ENCODE measurements around the gene SHC3. TPM values are rescaled to one million over a fixed set of nuclear protein-coding genes. Genes with fewer than 3 reads are reported as not detected.

SHC3 gene
- total RNA-seq, 1 experiment from 2014 or later = 0.66 TPM

DNA sequence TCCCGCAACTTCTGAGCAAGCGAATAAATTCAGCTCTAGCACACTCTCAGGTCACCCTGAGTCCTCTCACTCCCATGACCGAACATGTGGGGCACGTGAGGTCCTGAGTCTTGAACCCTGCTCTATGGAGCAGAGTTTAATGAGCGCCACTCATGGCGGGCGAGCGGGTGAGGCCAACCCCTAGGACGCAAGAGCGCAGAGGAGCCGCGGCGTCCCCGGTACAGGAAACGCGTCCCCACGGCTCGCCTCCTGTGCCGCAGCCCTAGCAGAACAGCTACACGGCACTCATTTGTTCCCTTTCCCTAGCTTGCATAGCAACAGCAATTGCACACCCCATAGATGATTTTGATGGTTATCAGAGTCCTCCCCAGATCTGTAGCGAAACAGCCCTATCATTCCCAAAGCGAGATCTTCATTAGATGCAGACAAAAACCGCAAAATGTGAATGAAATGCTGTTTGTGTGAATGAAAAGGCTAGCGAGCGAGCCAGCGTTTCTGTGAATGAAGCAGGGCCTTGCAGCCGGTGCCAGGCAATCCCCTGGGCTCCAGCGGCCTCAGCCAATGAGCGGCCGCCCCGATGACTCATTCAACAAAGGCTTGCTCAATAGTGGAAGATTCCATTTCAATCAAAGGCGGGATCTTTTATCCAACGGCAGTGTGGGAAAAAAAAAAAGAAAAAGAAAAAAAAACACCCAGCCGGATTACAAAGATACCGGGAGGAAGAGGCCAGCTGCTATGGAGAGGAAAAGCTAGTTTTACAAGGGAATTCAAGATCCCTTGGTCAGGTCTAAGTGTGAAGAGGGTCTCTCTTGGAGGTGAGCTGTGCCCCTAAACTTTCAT, 1.5 kb upstream of the SHC3 start:
- intact Hi-C loops (cut with micrococcal nuclease) = loop anchor here (1.0 to 10.0 kb wide), 2 partner anchors 26 to 255 kb away; no protein-coding TSS in a partner anchor
- BruUV-seq (replicated peaks) = TSS peak; percentile 79
- CTCF ChIA-PET = no interaction called here
- POLR2A ChIA-PET (ENCODE audit: unreplicated experiment) = interaction anchor here (0.7 kb wide), 1 partner anchor 85 kb away, joined by 5 read pairs; no protein-coding TSS in a partner anchor
- Histone ChIP-seq H3K4me1 (ENCODE audit: insufficient read depth, low read length) (peaks cover 17% of the 10 kb centered on the region), H3F3A (ENCODE audit: low read length, unreplicated experiment) (no peaks in the 10 kb centered on the region), H3K9me3 (ENCODE audit: low read length) (no peaks in the 10 kb centered on the region), H3K9me2 (replicated peaks; ENCODE audit: low read length) (no peaks in the 10 kb centered on the region), H3K9ac (ENCODE audit: low read length) (peak overlapping the region; percentile 74), H3K27me3 (ENCODE audit: low read length) (no peaks in the 10 kb centered on the region), H3K27ac (ENCODE audit: low read length) (peak overlapping the region; percentile 89), H3K4me2 (ENCODE audit: low read length) (peak overlapping the region; percentile 97), H3K4me3 (ENCODE audit: low read length) (peak overlapping the region; percentile 72), H3K36me3 (ENCODE audit: low read depth, low read length) (no peaks in the 10 kb centered on the region), H4K20me1 (ENCODE audit: low read length) (no peaks in the 10 kb centered on the region), H3K79me2 (ENCODE audit: low read length) (no peaks in the 10 kb centered on the region), H2AFZ (ENCODE audit: low read length) (peak overlapping the region; percentile 95)
- DNase-seq (peak; percentile 93), ATAC-seq (peak; percentile 89)
- TF ChIP-seq EZH2phosphoT487 (IDR thresholded peaks at IDR 0.05; ENCODE audit: borderline replicate concordance, low read length) (no peak), EZH2 (IDR thresholded peaks at IDR 0.05; ENCODE audit: low read length, unreplicated experiment) (no peak)
- TF ChIP-seq, protein P1, sequence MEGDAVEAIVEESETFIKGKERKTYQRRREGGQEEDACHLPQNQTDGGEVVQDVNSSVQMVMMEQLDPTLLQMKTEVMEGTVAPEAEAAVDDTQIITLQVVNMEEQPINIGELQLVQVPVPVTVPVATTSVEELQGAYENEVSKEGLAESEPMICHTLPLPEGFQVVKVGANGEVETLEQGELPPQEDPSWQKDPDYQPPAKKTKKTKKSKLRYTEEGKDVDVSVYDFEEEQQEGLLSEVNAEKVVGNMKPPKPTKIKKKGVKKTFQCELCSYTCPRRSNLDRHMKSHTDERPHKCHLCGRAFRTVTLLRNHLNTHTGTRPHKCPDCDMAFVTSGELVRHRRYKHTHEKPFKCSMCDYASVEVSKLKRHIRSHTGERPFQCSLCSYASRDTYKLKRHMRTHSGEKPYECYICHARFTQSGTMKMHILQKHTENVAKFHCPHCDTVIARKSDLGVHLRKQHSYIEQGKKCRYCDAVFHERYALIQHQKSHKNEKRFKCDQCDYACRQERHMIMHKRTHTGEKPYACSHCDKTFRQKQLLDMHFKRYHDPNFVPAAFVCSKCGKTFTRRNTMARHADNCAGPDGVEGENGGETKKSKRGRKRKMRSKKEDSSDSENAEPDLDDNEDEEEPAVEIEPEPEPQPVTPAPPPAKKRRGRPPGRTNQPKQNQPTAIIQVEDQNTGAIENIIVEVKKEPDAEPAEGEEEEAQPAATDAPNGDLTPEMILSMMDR (conservative IDR thresholded peaks at IDR 0.05; ENCODE audit: low read depth, low read length) = no peak

DNA sequence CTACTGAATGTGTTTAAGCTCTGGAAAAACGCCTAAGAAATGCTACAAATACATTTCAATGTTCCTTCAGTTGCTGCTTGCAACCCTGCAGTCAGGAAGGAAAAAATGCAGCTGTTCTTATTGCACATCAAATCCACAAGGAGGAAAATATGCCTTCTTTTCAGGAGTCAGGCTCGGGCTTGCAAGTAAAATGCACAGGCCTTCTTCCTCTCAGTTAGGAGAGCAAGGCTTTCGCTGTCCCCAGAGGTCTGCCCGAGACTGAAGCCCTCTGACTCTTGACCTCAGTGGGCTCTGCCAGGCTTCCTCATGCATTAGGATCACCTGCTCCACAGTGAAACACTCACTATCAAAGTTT, 899 bp upstream of the SHC3 start:
- DNase-seq (peak; percentile 17), ATAC-seq (peak; percentile 36)
- Histone ChIP-seq H2AFZ (ENCODE audit: low read length) (peak overlapping the region; percentile 95), H3K9ac (ENCODE audit: low read length) (peak overlapping the region; percentile 74), H3K4me3 (ENCODE audit: low read length) (peak overlapping the region; percentile 72), H3K36me3 (ENCODE audit: low read depth, low read length) (no peaks in the 10 kb centered on the region), H3K27me3 (ENCODE audit: low read length) (no peaks in the 10 kb centered on the region), H3K27ac (ENCODE audit: low read length) (peak overlapping the region; percentile 89), H3K9me2 (replicated peaks; ENCODE audit: low read length) (no peaks in the 10 kb centered on the region), H3K4me2 (ENCODE audit: low read length) (peak overlapping the region; percentile 97), H3K79me2 (ENCODE audit: low read length) (no peaks in the 10 kb centered on the region), H3F3A (ENCODE audit: low read length, unreplicated experiment) (no peaks in the 10 kb centered on the region), H3K4me1 (ENCODE audit: insufficient read depth, low read length) (peaks cover 17% of the 10 kb centered on the region), H3K9me3 (ENCODE audit: low read length) (no peaks in the 10 kb centered on the region), H4K20me1 (ENCODE audit: low read length) (no peaks in the 10 kb centered on the region)
- CTCF ChIA-PET = no interaction called here
- intact Hi-C loops (cut with micrococcal nuclease) = loop anchor here (10.0 kb wide), 1 partner anchor 255 kb away; no protein-coding TSS in a partner anchor
- POLR2A ChIA-PET (ENCODE audit: unreplicated experiment) = interaction anchor here (0.6 kb wide), 1 partner anchor 25 kb away, joined by 4 read pairs; no protein-coding TSS in a partner anchor
- no peak for TF ChIP-seq EZH2 (IDR thresholded peaks at IDR 0.05; ENCODE audit: low read length, unreplicated experiment)
- no TSS peak for BruUV-seq (replicated peaks)

DNA sequence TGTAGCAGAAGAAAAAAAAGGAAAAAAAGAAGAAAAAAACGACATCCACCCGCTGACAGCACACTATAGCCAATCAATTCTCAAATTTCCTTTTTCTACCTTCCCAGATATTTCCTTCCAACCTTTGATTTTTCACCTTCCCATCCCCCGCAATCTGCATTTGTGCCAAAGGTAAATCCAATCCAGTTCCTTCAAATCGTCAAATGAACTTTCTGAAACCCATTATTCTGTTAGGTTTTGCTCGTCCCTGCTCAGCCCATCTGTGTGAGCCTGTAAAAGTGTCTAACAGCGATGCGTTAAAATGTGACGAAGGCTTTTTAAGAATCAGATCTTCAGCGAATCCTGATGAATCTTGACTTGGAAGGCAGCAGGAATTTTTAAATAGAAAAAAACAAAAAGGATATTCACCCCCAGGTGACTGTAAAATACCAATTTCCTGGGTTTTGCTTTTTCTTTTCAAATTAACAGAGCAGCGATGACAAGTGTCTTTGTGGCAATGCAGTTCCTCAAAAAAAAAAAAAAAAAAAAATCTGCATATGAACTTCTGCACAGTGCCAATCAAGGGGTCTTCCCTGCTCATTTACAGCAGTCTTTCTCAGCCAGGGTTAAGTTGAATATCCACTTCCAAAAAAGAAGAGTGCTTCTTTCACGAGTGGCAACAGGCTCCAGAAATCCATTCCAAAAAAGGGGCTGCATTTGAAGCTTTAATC, 367 bp upstream of the SHC3 start:
- CTCF ChIA-PET = no interaction called here
- no peaks in the 10 kb centered on the region for H3K27me3 ChIP-seq (ENCODE audit: low read length)
- no peaks in the 10 kb centered on the region for H3K36me3 ChIP-seq (ENCODE audit: low read depth, low read length)
- peak overlapping the region; percentile 95 for H2AFZ ChIP-seq (ENCODE audit: low read length)
- H3F3A ChIP-seq (ENCODE audit: low read length, unreplicated experiment) = no peaks in the 10 kb centered on the region
- H3K9me2 ChIP-seq (replicated peaks; ENCODE audit: low read length) = no peaks in the 10 kb centered on the region
- H3K4me3 ChIP-seq (ENCODE audit: low read length) = peak overlapping the region; percentile 72
- intact Hi-C loops (cut with micrococcal nuclease) = loop anchor here (10.0 kb wide), 1 partner anchor 256 kb away; no protein-coding TSS in a partner anchor
- ATAC-seq = no peak
- no TSS peak for BruUV-seq (replicated peaks)
- peak overlapping the region; percentile 89 for H3K27ac ChIP-seq (ENCODE audit: low read length)
- TF ChIP-seq EZH2 (IDR thresholded peaks at IDR 0.05; ENCODE audit: low read length, unreplicated experiment) = no peak
- no peak for TF ChIP-seq EZH2phosphoT487 (IDR thresholded peaks at IDR 0.05; ENCODE audit: borderline replicate concordance, low read length)
- TF ChIP-seq, protein P1 (conservative IDR thresholded peaks at IDR 0.05; ENCODE audit: low read depth, low read length) = no peak
- no peaks in the 10 kb centered on the region for H3K9me3 ChIP-seq (ENCODE audit: low read length)
- POLR2A ChIA-PET (ENCODE audit: unreplicated experiment) = interaction anchor here (0.6 kb wide), 1 partner anchor 25 kb away, joined by 4 read pairs; no protein-coding TSS in a partner anchor
- no peak for DNase-seq
- H4K20me1 ChIP-seq (ENCODE audit: low read length) = no peaks in the 10 kb centered on the region
- peaks cover 17% of the 10 kb centered on the region for H3K4me1 ChIP-seq (ENCODE audit: insufficient read depth, low read length)
- no peaks in the 10 kb centered on the region for H3K79me2 ChIP-seq (ENCODE audit: low read length)
- peak overlapping the region; percentile 74 for H3K9ac ChIP-seq (ENCODE audit: low read length)
- peak overlapping the region; percentile 97 for H3K4me2 ChIP-seq (ENCODE audit: low read length)
